Loucy (cell line): ENCODE results near the gene PHF12.

Experiments used
- H2AFZ ChIP-seq: fragments of 200-600 bp; sonication (generic); 2 replicates; pipeline ENCODE4 v1.6.0; 2016; ENCODE audit warnings: antibody characterized with exemption, mild to moderate bottlenecking, low read length, moderate library complexity
- H3F3A ChIP-seq: fragments of 200-600 bp; 2 replicates; pipeline ENCODE4 v1.6.0; 2016; ENCODE audit warnings: antibody characterized with exemption, low read depth, mild to moderate bottlenecking
- H3K27me3 ChIP-seq: fragments of 200-600 bp; sonication (generic); 2 replicates; pipeline ENCODE4 v1.6.1; 2014; ENCODE audit warnings: low read length, mild to moderate bottlenecking; ENCODE audit not compliant: insufficient read depth, poor library complexity, severe bottlenecking
- H3K36me3 ChIP-seq: fragments of 200-600 bp; sonication (generic); 2 replicates; pipeline ENCODE4 v1.6.1; 2016; ENCODE audit warnings: low read length; ENCODE audit not compliant: insufficient read depth
- H3K4me1 ChIP-seq: fragments of 200-600 bp; sonication (generic); 2 replicates; pipeline ENCODE4 v1.5.1; 2014; ENCODE audit warnings: low read length, mild to moderate bottlenecking; ENCODE audit not compliant: insufficient read depth, poor library complexity, severe bottlenecking
- H3K4me2 ChIP-seq: fragments of 200-600 bp; sonication (generic); 2 replicates; pipeline ENCODE4 v1.6.0; 2014; ENCODE audit warnings: antibody characterized with exemption, low read length, low read depth, mild to moderate bottlenecking; ENCODE audit not compliant: poor library complexity, severe bottlenecking
- H3K4me3 ChIP-seq: fragments of 200-600 bp; sonication (generic); 2 replicates; pipeline ENCODE4 v1.5.1; 2014; ENCODE audit warnings: low read length, mild to moderate bottlenecking, mixed read lengths; ENCODE audit not compliant: poor library complexity, severe bottlenecking
- H3K79me2 ChIP-seq: fragments of 200-600 bp; sonication (generic); 2 replicates; pipeline ENCODE4 v1.6.1; 2014; ENCODE audit warnings: low read length; ENCODE audit not compliant: insufficient read depth
- H3K9ac ChIP-seq: fragments of 200-600 bp; sonication (generic); 2 replicates; pipeline ENCODE4 v1.6.0; 2014; ENCODE audit warnings: mild to moderate bottlenecking, low read depth, low read length, moderate library complexity; ENCODE audit not compliant: poor library complexity, severe bottlenecking
- H3K9me2 ChIP-seq: fragments of 200-600 bp; sonication (generic); replicated peaks from 2 replicates; pipeline ENCODE4 v1.6.1; 2016; ENCODE audit warnings: low read depth, low read length, mixed read lengths
- H3K9me3 ChIP-seq: fragments of 200-600 bp; sonication (generic); 2 replicates; pipeline ENCODE4 v1.6.1; 2014; ENCODE audit warnings: mild to moderate bottlenecking, antibody characterized with exemption, low read length, low read depth; ENCODE audit not compliant: insufficient read depth
- H4K20me1 ChIP-seq: fragments of 200-600 bp; sonication (generic); 2 replicates; pipeline ENCODE4 v1.6.0; 2014; ENCODE audit warnings: antibody characterized with exemption, low read length, mild to moderate bottlenecking; ENCODE audit not compliant: insufficient read depth, poor library complexity, severe bottlenecking
- EZH2phosphoT487 ChIP-seq: fragments of 200-600 bp; IDR thresholded peaks from 2 replicates; pipeline ENCODE4 v1.6.1; 2018; ENCODE audit warnings: antibody characterized with exemption, mild to moderate bottlenecking, moderate library complexity, borderline replicate concordance
- TF ChIP-seq, protein P1 (sequence below): fragments of 200-600 bp; sonication (generic); conservative IDR thresholded peaks from 2 replicates; pipeline ENCODE4 v1.5.1; 2014; ENCODE audit warnings: mild to moderate bottlenecking, antibody characterized with exemption, low read length

The PHF12 gene

DNA sequence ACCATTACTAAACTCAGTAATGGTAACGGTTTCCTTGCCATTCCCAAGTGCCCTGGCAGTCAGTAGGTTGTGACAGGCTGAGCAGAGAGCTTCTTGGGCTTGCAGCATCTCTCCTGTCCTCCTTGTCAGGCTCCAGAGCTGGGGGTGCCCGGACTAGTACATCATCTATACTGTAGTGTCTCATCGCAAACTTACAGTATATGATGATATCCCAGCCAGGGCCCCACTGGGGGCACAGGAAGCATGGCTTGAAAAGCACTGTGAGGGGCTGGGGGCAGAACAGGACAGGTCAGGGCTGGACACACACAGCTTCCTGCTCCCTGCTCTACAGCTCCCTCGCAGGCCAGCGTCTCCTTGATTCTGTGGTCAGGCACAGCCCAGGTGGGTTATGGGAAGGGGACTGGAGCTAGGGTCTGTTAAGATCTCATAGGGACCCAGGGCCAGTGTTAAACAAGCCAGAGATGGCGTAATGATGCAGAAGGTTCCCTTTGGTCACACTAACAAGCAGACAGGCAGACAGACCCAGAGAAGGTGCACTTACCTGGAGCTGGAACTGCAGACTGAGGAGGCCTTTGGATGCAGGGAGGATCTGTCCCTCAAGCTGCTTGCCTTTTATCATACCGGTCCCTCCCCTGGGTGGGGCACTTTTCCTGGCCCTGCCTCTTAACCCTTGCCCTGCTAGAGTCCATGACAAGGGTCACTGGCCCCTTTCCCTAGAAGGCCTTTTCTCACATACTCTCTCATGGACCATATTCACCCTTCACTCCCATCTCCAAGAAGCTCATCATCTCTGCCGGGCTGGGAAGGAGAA lies 89.7 kb downstream of the PHF12 start:
- Histone ChIP-seq H2AFZ (no peak overlapping the region), H3K36me3 (peaks cover 17% of the 10 kb centered on the region; the same call in 1 of the 2 replicates), H3K79me2 (no peaks in the 10 kb centered on the region), H3K9me2 (no peaks in the 10 kb centered on the region), H4K20me1 (no peaks in the 10 kb centered on the region), H3F3A (no peaks in the 10 kb centered on the region), H3K9me3 (no peaks in the 10 kb centered on the region), H3K27me3 (no peaks in the 10 kb centered on the region), H3K4me1 (no peaks in the 10 kb centered on the region), H3K4me3 (no peak overlapping the region), H3K4me2 (no peak overlapping the region), H3K9ac (no peak overlapping the region)
- no peak for TF ChIP-seq EZH2phosphoT487
- TF ChIP-seq, protein P1, sequence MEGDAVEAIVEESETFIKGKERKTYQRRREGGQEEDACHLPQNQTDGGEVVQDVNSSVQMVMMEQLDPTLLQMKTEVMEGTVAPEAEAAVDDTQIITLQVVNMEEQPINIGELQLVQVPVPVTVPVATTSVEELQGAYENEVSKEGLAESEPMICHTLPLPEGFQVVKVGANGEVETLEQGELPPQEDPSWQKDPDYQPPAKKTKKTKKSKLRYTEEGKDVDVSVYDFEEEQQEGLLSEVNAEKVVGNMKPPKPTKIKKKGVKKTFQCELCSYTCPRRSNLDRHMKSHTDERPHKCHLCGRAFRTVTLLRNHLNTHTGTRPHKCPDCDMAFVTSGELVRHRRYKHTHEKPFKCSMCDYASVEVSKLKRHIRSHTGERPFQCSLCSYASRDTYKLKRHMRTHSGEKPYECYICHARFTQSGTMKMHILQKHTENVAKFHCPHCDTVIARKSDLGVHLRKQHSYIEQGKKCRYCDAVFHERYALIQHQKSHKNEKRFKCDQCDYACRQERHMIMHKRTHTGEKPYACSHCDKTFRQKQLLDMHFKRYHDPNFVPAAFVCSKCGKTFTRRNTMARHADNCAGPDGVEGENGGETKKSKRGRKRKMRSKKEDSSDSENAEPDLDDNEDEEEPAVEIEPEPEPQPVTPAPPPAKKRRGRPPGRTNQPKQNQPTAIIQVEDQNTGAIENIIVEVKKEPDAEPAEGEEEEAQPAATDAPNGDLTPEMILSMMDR: no peak

DNA sequence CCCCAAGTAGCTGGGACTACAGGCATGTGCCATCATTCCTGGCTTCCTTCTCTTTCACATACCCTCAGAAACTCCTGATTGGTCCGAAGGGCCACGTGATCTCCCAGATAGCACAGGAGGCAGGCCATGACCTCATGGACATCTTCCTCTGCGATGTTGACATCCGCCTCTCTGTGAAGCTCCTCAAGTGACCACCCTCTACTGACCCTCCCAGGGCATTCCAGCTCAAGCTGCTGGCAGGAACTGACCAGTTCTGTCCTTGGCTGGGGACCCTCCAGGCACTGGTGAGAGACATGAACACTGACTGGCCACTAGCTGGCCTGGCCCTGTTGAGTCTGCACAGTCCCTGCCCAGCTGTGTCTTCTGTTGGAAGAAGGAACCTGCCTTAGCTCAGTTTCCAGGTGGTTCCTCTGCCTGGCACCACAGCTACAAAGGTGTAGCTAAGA lies 90.9 kb downstream of the PHF12 start:
- Histone ChIP-seq H3K4me2 (no peak overlapping the region), H3K79me2 (peaks cover 10% of the 10 kb centered on the region), H3K4me1 (peaks cover 3% of the 10 kb centered on the region), H3K9me2 (no peaks in the 10 kb centered on the region), H3K4me3 (no peak overlapping the region), H2AFZ (no peak overlapping the region), H3K36me3 (peaks cover 17% of the 10 kb centered on the region; the same call in 1 of the 2 replicates), H3K27me3 (no peaks in the 10 kb centered on the region), H3F3A (no peaks in the 10 kb centered on the region), H3K9me3 (no peaks in the 10 kb centered on the region), H3K9ac (no peak overlapping the region), H4K20me1 (peaks cover 1% of the 10 kb centered on the region)
- no peak for TF ChIP-seq EZH2phosphoT487

- TF ChIP-seq, protein P1: no peak
- no peak for TF ChIP-seq EZH2phosphoT487
- Histone ChIP-seq H3K4me1 (peaks cover 3% of the 10 kb centered on the region), H2AFZ (no peak overlapping the region), H3K4me3 (no peak overlapping the region), H4K20me1 (peaks cover 4% of the 10 kb centered on the region), H3K4me2 (no peak overlapping the region), H3K36me3 (peaks cover 17% of the 10 kb centered on the region; the same call in 1 of the 2 replicates), H3K27me3 (no peaks in the 10 kb centered on the region), H3K9ac (no peak overlapping the region), H3K79me2 (peaks cover 16% of the 10 kb centered on the region), H3K9me2 (no peaks in the 10 kb centered on the region), H3K9me3 (no peaks in the 10 kb centered on the region), H3F3A (no peaks in the 10 kb centered on the region)
Observed at GRCh38 chr17:28858801-28859355, 92.4 kb downstream of the PHF12 start.
